Mesothelial cell of epicardium (in vitro differentiated cells): ENCODE measurements around the gene CIB4. TPM values are rescaled to one million over a fixed set of nuclear protein-coding genes. Genes with fewer than 3 reads are reported as not detected.

ENCODE experiments used
- DNase-seq, 2 experiments: peaks; one replicate each; pipeline ENCODE4 v3.0.0; 2021; ENCODE audit warnings: low spot score in 2 of 2; ENCODE audit not compliant: unreplicated experiment in 2 of 2
- H3K27ac Mint-ChIP-seq: 2 replicates; pipeline ENCODE4 v1.8.0; 2021; ENCODE audit warnings: mixed read lengths
- H3K27me3 Mint-ChIP-seq: 2 replicates; pipeline ENCODE4 v1.8.0; 2021; ENCODE audit warnings: low read depth, mixed read lengths
- H3K36me3 Mint-ChIP-seq: 2 replicates; pipeline ENCODE4 v1.8.0; 2021; ENCODE audit warnings: mixed read lengths
- H3K4me1 Mint-ChIP-seq: 2 replicates; pipeline ENCODE4 v1.8.0; 2021; ENCODE audit warnings: mixed read lengths
- H3K4me3 Mint-ChIP-seq: 2 replicates; pipeline ENCODE4 v1.8.0; 2021; ENCODE audit warnings: mild to moderate bottlenecking, moderate library complexity, mixed read lengths
- H3K9me3 Mint-ChIP-seq: 2 replicates; pipeline ENCODE4 v1.8.0; 2021; ENCODE audit warnings: mixed read lengths
- total RNA-seq: library from RNA; stranded (reverse); gene quantifications from 3 replicates; pipeline ENCODE4 v1.2.1, GENCODE V29; 2021
- TF ChIP-seq, protein P1 (sequence below): fragments of 200-600 bp; sonication (generic); IDR thresholded peaks from one replicate; pipeline ENCODE4 v1.5.0; 2021; ENCODE audit warnings: antibody characterized with exemption; ENCODE audit not compliant: unreplicated experiment

The CIB4 gene
- total RNA-seq, 1 donor from 2014 or later = not detected

DNA sequence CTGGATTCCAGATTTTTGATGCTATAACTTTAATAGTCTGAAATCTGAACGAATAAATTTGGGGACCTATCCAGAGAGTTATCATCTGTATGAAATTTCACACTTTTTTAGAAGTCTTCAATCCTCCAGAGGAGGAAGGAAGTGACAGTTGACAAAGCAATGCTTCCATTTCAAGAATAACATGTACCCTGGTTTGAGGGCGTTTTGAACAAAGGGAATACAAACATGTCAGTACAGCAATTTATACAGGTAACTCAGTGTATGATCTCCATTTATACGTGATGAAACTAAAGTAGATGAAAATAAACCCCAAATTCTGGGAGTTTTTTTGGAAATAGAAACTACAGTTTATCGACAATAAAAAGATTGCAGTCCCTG lies 42.2 kb downstream of the CIB4 start:
- H3K36me3 Mint-ChIP-seq = no peaks in the 10 kb centered on the region
- peaks cover 5% of the 10 kb centered on the region for H3K9me3 Mint-ChIP-seq
- DNase-seq = no peak
- TF ChIP-seq, protein P1, sequence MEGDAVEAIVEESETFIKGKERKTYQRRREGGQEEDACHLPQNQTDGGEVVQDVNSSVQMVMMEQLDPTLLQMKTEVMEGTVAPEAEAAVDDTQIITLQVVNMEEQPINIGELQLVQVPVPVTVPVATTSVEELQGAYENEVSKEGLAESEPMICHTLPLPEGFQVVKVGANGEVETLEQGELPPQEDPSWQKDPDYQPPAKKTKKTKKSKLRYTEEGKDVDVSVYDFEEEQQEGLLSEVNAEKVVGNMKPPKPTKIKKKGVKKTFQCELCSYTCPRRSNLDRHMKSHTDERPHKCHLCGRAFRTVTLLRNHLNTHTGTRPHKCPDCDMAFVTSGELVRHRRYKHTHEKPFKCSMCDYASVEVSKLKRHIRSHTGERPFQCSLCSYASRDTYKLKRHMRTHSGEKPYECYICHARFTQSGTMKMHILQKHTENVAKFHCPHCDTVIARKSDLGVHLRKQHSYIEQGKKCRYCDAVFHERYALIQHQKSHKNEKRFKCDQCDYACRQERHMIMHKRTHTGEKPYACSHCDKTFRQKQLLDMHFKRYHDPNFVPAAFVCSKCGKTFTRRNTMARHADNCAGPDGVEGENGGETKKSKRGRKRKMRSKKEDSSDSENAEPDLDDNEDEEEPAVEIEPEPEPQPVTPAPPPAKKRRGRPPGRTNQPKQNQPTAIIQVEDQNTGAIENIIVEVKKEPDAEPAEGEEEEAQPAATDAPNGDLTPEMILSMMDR = no peak
- H3K27ac Mint-ChIP-seq = no peak overlapping the region
- no peaks in the 10 kb centered on the region for H3K4me1 Mint-ChIP-seq
- peaks cover 13% of the 10 kb centered on the region for H3K27me3 Mint-ChIP-seq
- H3K4me3 Mint-ChIP-seq = no peak overlapping the region

DNA sequence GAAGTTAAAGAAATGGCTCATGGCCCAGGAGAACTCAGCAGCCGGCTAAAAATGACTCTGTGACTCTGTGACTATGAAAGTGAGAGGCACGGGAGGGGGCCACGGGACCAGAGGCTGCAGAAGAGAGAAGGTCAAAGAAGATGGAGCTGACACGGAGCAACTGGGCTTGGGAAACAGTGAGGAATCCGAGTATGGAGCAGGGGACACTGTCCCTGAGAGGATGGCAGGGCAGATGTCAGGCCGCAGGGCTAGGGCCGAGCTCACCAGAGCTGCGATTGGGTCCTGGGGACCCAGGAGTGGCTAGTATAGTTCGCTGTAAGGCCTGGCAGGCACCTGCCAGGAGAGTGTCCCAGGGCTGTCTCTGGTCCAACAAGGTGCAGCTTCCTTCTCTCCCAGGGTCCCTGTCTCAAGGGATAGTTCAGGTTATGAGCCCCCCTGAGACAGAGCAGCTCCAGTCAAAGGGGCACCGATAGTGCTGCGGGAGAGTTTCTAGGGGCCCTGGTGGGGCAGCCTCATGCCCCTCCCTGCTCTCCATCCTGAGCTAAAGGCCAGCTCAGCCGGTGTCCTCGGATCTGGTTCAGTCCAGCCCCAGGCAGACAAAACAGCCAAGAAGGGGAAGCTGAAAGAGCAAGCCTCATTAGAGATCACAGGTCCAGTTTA lies 42.7 kb downstream of the CIB4 start:
- H3K9me3 Mint-ChIP-seq = peaks cover 5% of the 10 kb centered on the region
- no peak overlapping the region for H3K27ac Mint-ChIP-seq
- TF ChIP-seq, protein P1 = no peak
- no peak overlapping the region for H3K4me3 Mint-ChIP-seq
- no peaks in the 10 kb centered on the region for H3K4me1 Mint-ChIP-seq
- DNase-seq = no peak
- peaks cover 19% of the 10 kb centered on the region for H3K27me3 Mint-ChIP-seq
- no peaks in the 10 kb centered on the region for H3K36me3 Mint-ChIP-seq

DNA sequence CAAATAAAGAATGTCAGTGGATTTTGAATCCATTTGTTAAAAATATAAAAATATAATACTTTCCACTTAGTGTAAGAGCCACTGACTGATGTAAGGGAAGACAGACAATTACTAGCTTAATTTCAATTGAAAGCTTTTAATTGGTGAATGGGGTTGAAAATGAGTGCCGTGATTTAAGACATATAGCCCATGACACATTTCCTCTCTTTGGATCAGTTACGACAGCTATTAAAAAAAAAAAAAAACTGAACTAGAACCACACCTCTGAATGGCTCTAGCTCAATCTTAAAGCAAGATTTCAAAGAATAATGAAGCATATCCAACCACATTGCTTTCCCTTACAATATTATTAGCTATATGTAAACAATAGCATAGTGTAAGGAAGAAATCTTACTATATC lies 44.0 kb downstream of the CIB4 start:
- peaks cover 23% of the 10 kb centered on the region for H3K27me3 Mint-ChIP-seq
- no peaks in the 10 kb centered on the region for H3K4me1 Mint-ChIP-seq
- H3K27ac Mint-ChIP-seq = no peak overlapping the region
- TF ChIP-seq, protein P1 = no peak
- DNase-seq = no peak
- H3K4me3 Mint-ChIP-seq = no peak overlapping the region
- H3K9me3 Mint-ChIP-seq = peaks cover 5% of the 10 kb centered on the region
- no peaks in the 10 kb centered on the region for H3K36me3 Mint-ChIP-seq

DNA sequence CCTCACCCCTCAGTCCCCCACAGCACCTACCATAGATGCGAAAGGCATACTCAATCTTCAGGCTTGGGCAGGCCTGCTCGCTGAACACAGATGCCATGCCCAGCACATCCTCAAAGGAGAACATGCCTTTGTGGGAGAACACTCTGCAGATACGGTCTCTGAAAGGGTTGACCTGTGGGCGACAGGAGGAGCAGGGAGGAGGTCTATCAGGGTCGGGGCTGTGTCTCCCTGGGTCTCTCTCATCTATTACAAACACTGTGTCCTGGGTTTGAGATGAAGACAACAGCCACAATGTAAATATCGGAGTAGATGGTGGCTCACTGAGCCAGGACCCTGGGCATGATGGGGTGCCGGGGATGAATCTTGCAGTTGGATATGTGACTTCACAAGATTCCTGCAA lies 46.0 kb downstream of the CIB4 start:
- Mint-ChIP-seq H3K27me3 (peaks cover 28% of the 10 kb centered on the region), H3K27ac (no peak overlapping the region)
- peak in 1 of 2 experiments; percentile 6 for DNase-seq

DNA sequence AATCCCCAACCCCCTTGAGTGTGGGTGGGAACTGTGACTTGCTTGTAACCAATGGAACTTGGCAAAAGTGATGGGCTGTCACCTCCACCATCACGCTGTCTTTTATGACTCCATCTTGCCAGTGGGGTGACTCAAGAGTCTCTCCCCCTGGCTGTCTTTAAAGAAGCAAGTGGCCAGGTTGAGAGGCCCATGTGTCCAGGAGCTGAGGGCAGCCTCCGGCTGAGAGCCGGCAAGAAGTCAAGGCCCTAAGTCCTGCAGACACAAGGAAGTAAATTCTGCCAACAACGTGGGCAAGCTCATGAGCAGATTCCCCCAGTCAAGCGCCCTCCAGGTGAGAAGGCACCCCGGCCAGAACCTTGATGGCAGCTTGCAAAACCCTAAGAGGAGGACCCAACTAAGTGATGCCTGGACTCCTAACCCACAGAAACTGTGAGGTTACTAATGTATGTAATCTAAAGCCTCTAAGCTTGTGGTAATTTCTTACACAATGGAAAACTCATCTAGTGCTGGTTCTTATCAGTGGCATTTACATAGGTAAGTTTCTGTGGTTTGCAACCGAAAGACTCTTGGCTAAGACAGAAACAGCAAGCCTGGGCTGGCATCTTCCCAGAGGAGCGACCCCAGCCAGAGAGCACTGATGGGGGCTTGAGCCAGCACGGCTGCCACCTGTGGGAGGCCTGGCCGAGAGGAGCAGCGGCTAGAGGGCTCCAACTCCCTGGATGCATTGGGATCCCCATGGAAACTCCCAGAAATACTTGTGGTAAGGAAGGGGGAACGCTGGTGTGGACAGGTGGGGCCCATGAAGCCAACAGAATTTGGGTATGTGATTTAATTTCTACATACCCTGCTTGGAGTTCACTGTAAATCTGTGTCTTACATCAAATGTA lies 49.3 kb downstream of the CIB4 start:
- peaks cover 45% of the 10 kb centered on the region for H3K27me3 Mint-ChIP-seq
- no peaks in the 10 kb centered on the region for H3K36me3 Mint-ChIP-seq
- H3K4me3 Mint-ChIP-seq = no peak overlapping the region
- no peaks in the 10 kb centered on the region for H3K4me1 Mint-ChIP-seq
- no peak overlapping the region for H3K27ac Mint-ChIP-seq
- TF ChIP-seq, protein P1 = no peak
- H3K9me3 Mint-ChIP-seq = no peaks in the 10 kb centered on the region
- no peak for DNase-seq

More for the DNA sequence above, 46.0 kb downstream of the CIB4 start:
- Mint-ChIP-seq H3K9me3 (no peaks in the 10 kb centered on the region), H3K36me3 (no peaks in the 10 kb centered on the region), H3K4me1 (no peaks in the 10 kb centered on the region), H3K4me3 (no peak overlapping the region)
- TF ChIP-seq, protein P1 = no peak
